Prostate gland (tissue), 2 donors: Measurements from ENCODE around the gene CEP63. TPM values are rescaled to one million over a fixed set of nuclear protein-coding genes. Genes with fewer than 3 reads are reported as not detected.

Experiments
- DNase-seq: peaks from one replicate; pipeline ENCODE4 v3.0.0-alpha.2; 2019; ENCODE audit warnings: low spot score
- H3K27ac ChIP-seq, 2 donors: fragments of 200-600 bp; sonication (generic); 2 replicates each; pipeline ENCODE4 v1.5.1; 2017 to 2019
- H3K27me3 ChIP-seq: fragments of 200-600 bp; sonication (generic); replicated peaks from 2 replicates; pipeline ENCODE4 v1.5.1; 2019; ENCODE audit not compliant: insufficient read depth
- H3K36me3 ChIP-seq, 2 donors: fragments of 200-600 bp; sonication (generic); 1 replicate in 1 of 2; 2 replicates in 1 of 2; pipeline versions ENCODE4 v1.5.1 to v1.8.1; 2017 to 2019
- H3K4me1 ChIP-seq: fragments of 200-600 bp; sonication (generic); replicated peaks from 2 replicates; pipeline ENCODE4 v1.5.1; 2019
- H3K4me3 ChIP-seq, 2 donors: fragments of 200-600 bp; sonication (generic); 2 replicates each; pipeline ENCODE4 v1.5.1; 2017 to 2019
- H3K9me3 ChIP-seq: fragments of 200-600 bp; sonication (generic); 2 replicates; pipeline ENCODE4 v1.5.1; 2017
- POLR2A ChIP-seq: fragments of 450-650 bp; IDR thresholded peaks from one replicate; pipeline ENCODE4 v1.6.1; 2016; ENCODE audit warnings: antibody characterized with exemption, mild to moderate bottlenecking
- POLR2AphosphoS5 ChIP-seq: sonication (generic); formaldehyde crosslinking; IDR thresholded peaks from one replicate; pipeline ENCODE4 v1.6.1; 2017; ENCODE audit warnings: antibody characterized with exemption
- WGBS: methylation state at CpG from one replicate; pipeline ENCODE4 v1.1.5; 2018; 5-methylcytosine and 5-hydroxymethylcytosine counted together
- intact Hi-C: fragments of 100-400 bp; cut with DNase I; formaldehyde crosslinking; loops from one replicate; pipeline ENCODE4 v1.14.2; 2022
- total RNA-seq, 2 donors: library from RNA; depleted of rRNA; stranded (reverse); fragments of >200 nt; gene quantifications; one replicate each; pipeline ENCODE4 v1.1.0, GENCODE V29; 2016
- TF ChIP-seq, protein P1 (sequence below), 4 experiments: fragments of 200-600 bp in 2 of 4; fragments of 450-650 bp in 2 of 4; sonication (generic) in 2 of 4; IDR thresholded peaks; 1 replicate in 3 of 4; 2 replicates in 1 of 4; pipeline ENCODE4 v1.5.1; 2016 to 2019; ENCODE audit warnings: antibody characterized with exemption in 4 of 4, mild to moderate bottlenecking in 2 of 4, moderate library complexity in 2 of 4

CEP63 gene
- total RNA-seq, 2 donors from 2014 or later, result 35.2 to 60.1 TPM

DNA sequence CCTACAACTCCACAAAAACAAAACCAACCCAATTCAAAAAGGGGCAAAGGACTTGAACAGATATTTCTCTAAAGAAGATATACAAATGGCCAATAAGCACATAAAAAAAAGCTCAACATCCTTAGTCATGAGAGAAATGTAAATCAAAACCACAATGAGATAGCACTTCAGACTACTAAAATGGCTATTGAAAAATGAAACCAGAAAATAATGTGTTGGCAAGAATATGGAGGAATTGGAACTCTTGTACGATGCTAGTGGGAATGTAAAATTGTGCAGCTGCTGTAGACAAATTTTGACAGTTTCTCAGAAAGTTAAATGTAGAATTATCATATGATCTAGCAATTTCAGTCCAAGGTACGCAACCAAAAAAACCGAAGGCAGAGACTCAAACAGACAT lies 136.0 kb downstream of the CEP63 start:
- Histone ChIP-seq H3K4me1 (no peaks in the 10 kb centered on the region), H3K36me3 (no peaks in the 10 kb centered on the region), H3K9me3 (no peaks in the 10 kb centered on the region), H3K27ac (no peak overlapping the region), H3K4me3 (no peak overlapping the region), H3K27me3 (no peaks in the 10 kb centered on the region)
- TF ChIP-seq, protein P1, sequence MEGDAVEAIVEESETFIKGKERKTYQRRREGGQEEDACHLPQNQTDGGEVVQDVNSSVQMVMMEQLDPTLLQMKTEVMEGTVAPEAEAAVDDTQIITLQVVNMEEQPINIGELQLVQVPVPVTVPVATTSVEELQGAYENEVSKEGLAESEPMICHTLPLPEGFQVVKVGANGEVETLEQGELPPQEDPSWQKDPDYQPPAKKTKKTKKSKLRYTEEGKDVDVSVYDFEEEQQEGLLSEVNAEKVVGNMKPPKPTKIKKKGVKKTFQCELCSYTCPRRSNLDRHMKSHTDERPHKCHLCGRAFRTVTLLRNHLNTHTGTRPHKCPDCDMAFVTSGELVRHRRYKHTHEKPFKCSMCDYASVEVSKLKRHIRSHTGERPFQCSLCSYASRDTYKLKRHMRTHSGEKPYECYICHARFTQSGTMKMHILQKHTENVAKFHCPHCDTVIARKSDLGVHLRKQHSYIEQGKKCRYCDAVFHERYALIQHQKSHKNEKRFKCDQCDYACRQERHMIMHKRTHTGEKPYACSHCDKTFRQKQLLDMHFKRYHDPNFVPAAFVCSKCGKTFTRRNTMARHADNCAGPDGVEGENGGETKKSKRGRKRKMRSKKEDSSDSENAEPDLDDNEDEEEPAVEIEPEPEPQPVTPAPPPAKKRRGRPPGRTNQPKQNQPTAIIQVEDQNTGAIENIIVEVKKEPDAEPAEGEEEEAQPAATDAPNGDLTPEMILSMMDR (IDR thresholded peaks at IDR 0.05), result no peak
- DNase-seq, result no peak
- intact Hi-C loops, result no loop called here
- 56% methylated on average over 3 of the region's 3 CpGs for WGBS

DNA sequence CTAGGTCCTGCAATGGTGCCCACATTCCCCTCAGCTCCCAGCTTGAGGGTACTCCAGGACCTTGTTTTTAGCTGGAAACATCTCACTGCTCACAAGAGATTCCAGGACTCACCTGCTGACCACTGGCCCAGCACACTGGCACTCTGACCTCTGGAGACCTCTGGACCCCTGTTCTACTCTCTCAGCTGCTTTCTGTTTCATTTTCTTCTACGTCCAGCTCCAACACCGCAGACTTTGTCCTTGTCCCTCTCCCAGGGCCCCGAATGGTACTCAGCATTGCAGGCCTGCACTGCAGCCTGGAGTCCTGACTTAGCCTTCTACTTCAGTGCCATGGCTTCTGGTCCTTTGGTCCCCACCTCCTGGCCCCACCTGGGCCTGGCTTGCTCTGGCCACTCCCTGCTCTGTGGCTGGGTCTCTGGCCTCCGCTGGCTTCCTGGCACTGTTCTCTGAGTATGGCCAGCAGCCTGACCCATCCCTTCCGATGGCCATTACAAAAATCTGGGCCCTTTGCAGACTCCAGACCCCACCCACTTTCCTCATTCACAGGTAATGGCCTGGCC lies 137.0 kb downstream of the CEP63 start:
- Histone ChIP-seq H3K4me3 (no peak overlapping the region), H3K27me3 (no peaks in the 10 kb centered on the region), H3K4me1 (no peaks in the 10 kb centered on the region), H3K27ac (no peak overlapping the region), H3K9me3 (no peaks in the 10 kb centered on the region), H3K36me3 (no peaks in the 10 kb centered on the region)
- no peak for DNase-seq
- WGBS, result 96% methylated on average over 5 of the region's 5 CpGs
- intact Hi-C loops, result no loop called here
- TF ChIP-seq POLR2A (no peak), POLR2AphosphoS5 (no peak)
- TF ChIP-seq, protein P1 (IDR thresholded peaks at IDR 0.05), result no peak

DNA sequence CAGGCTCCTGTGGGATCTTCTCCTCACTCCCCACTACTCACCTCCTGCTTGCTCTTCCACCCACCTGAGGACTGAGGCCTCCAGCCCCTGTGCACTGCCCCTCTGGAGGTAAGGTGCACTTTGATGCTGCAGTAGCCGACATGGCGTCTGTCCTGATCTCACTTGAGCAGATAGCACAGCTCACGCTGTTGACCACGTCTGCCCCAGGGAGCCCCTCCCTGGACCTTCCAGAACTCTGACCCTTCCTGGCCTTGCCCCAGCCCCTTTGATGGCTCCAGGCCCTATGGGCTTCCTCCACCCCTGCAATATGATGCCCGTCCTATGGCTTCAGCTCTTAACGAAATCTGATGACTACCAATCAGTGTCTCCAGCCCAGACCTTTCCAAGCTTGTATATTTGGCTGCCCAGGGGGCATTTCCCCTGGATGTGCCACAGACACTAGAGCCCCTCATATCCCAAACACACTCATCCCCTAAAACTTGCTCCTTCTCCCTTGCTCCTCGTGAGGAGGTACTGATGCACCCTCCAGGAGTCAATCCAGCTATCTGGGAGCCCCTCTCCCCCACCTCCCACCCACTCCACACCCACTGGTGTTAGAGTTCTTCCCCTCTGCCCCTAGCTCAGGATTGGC lies 137.9 kb downstream of the CEP63 start:
- Histone ChIP-seq H3K4me1 (no peaks in the 10 kb centered on the region), H3K36me3 (no peaks in the 10 kb centered on the region), H3K9me3 (no peaks in the 10 kb centered on the region), H3K27ac (no peak overlapping the region), H3K27me3 (no peaks in the 10 kb centered on the region), H3K4me3 (no peak overlapping the region)
- no peak for DNase-seq
- WGBS, result 93% methylated on average over 7 of the region's 7 CpGs
- intact Hi-C loops, result no loop called here
- TF ChIP-seq POLR2A, result no peak
- no peak for TF ChIP-seq POLR2AphosphoS5
- TF ChIP-seq, protein P1 (IDR thresholded peaks at IDR 0.05), result no peak

Other genes with a start within 250 kb of the CEP63 start
- 10 to 100 TPM; 61.6 to 95.8 TPM for gene RYK, start 235.2 kb upstream of the CEP63 start, total RNA-seq
- 10 to 100 TPM; 86.1 to 92.8 TPM for gene AMOTL2, start 111.6 kb upstream of the CEP63 start, total RNA-seq
- 10 to 100 TPM; 40.2 to 83.2 TPM for gene ANAPC13, start 72 bp upstream of the CEP63 start, total RNA-seq
- gene KY, start 165.0 kb downstream of the CEP63 start, total RNA-seq, result 1 to 10 TPM; 1.4 to 1.7 TPM